AG04450 (cell line): ENCODE data around the gene CCNI. TPM values are rescaled to one million over a fixed set of nuclear protein-coding genes. Genes with fewer than 3 reads are reported as not detected.

Source experiments
- CTCF ChIA-PET: fragments of 300-600, 350-600 bp; formaldehyde crosslinking; extraction: SDS; loops from one replicate; lab custom pipeline; 2022; ENCODE audit warnings: antibody characterized with exemption, inconsistent platforms; lab: Charles Lee
- POLR2A ChIA-PET: fragments of 350-600 bp; formaldehyde crosslinking; extraction: SDS; loops from one replicate; lab custom pipeline; 2021; ENCODE audit warnings: antibody characterized with exemption, inconsistent platforms; lab: Yijun Ruan, JAX
- DNase-seq: peaks from one replicate; pipeline ENCODE4 v3.0.0-alpha.2; 2011; ENCODE audit warnings: low read depth, low spot score
- H3K27ac ChIP-seq: one replicate; pipeline ENCODE4 v1.5.1; 2012; ENCODE audit warnings: low read depth, low read length, control low read depth
- H3K27me3 ChIP-seq: one replicate; pipeline ENCODE4 v1.6.0; 2012; ENCODE audit warnings: low read length; ENCODE audit not compliant: control insufficient read depth, insufficient read depth
- H3K4me3 ChIP-seq: 2 replicates; pipeline ENCODE4 v1.5.1; 2011; ENCODE audit warnings: mild to moderate bottlenecking, low read depth, low read length, control low read depth
- H3K9me3 ChIP-seq: 2 replicates; pipeline ENCODE4 v1.5.1; 2012; ENCODE audit warnings: low read length; ENCODE audit not compliant: control insufficient read depth, insufficient read depth
- polyA plus RNA-seq: library from polyadenylated mRNA; depleted of rRNA; stranded (reverse); fragments of >200 nt; gene quantifications from 2 replicates; pipeline ENCODE4 v1.2.3, GENCODE V29; 2011
- TF ChIP-seq, protein P1 (sequence below): IDR thresholded peaks from 2 replicates; pipeline ENCODE4 v1.5.1; 2011; ENCODE audit warnings: low read depth, low read length, control low read depth, inconsistent platforms

Gene CCNI
- polyA plus RNA-seq, 1 experiment, result 226 TPM

DNA sequence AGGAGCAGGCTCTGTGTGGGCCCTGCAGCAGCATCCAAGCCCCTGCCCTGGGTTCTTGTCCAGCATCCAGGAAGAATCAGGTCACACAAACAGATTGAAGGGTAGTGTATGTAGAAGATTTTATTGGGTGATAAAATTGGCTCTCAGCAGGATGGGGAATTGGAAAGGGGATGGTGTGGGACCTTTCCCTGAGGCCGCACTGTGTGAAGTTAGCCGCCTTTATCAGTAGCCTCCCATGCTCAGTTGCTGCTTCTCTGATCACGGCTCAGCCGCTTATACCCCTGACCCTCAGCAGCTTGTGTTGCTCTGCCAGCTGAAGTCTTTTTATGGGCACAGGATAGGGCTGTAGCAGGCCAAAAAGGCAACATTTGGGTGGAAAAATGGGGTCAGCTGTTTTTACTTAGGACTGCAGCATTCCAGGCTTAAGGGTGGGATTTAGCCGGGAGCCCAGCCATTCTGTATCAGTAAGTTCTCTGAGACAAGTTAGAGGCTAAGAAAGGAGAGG, 46.0 kb upstream of the CCNI start:
- TF ChIP-seq, protein P1, sequence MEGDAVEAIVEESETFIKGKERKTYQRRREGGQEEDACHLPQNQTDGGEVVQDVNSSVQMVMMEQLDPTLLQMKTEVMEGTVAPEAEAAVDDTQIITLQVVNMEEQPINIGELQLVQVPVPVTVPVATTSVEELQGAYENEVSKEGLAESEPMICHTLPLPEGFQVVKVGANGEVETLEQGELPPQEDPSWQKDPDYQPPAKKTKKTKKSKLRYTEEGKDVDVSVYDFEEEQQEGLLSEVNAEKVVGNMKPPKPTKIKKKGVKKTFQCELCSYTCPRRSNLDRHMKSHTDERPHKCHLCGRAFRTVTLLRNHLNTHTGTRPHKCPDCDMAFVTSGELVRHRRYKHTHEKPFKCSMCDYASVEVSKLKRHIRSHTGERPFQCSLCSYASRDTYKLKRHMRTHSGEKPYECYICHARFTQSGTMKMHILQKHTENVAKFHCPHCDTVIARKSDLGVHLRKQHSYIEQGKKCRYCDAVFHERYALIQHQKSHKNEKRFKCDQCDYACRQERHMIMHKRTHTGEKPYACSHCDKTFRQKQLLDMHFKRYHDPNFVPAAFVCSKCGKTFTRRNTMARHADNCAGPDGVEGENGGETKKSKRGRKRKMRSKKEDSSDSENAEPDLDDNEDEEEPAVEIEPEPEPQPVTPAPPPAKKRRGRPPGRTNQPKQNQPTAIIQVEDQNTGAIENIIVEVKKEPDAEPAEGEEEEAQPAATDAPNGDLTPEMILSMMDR, result no peak
- Histone ChIP-seq H3K4me3 (no peak overlapping the region), H3K27me3 (peaks cover 24% of the 10 kb centered on the region), H3K27ac (no peak overlapping the region), H3K9me3 (no peaks in the 10 kb centered on the region)
- DNase-seq, result no peak
- ChIA-PET CTCF (no interaction called here), POLR2A (no interaction called here)

DNA sequence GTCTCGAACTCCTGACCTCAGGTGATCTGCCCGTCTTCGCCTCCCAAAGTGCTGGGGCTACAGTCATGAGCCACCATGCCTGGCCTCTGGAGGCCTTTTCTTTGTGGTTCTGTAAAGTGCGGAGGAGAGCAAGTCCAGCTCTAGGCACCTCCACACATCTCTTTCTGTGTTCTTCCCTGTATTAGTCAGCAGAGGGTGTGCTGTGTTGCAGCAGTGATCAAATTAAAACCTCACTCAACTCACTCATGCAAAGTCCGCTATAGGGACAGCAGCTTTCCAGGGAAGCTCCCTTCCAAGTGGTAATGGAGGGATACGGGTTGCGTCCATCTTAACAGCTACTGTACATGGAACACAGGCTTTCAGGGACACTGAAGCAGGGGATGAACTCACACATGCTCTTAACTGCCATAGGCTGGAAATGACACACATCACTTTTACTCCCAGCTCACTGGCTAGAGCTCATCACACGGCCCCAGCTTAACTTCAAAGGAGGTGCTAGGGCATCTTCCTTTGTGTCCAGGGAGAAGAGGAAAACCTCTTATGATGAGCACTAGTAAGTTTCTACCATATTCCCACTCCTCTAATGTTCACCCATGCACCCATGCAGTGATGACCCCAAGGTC, 45.2 kb upstream of the CCNI start:
- Histone ChIP-seq H3K27ac (no peak overlapping the region), H3K4me3 (no peak overlapping the region), H3K27me3 (peaks cover 24% of the 10 kb centered on the region), H3K9me3 (no peaks in the 10 kb centered on the region)
- CTCF ChIA-PET, result interaction anchor here (1.1 kb wide), 1 partner anchor 83 kb away, joined by 5 read pairs; no protein-coding TSS in a partner anchor
- TF ChIP-seq, protein P1, result peak; percentile 13; the same call in 1 of the 2 replicates
- POLR2A ChIA-PET, result no interaction called here
- no peak for DNase-seq

- Histone ChIP-seq H3K4me3 (no peak overlapping the region), H3K27ac (no peak overlapping the region), H3K27me3 (peaks cover 10% of the 10 kb centered on the region), H3K9me3 (no peaks in the 10 kb centered on the region)
- CTCF ChIA-PET, result interaction anchor here (1.6 kb wide), 1 partner anchor 22 kb away, joined by 6 read pairs; no protein-coding TSS in a partner anchor
- POLR2A ChIA-PET, result no interaction called here
- TF ChIP-seq, protein P1, result no peak
- DNase-seq, result no peak
Measured at GRCh38 chr4:77117721-77118120, 41.9 kb upstream of the CCNI start.

DNA sequence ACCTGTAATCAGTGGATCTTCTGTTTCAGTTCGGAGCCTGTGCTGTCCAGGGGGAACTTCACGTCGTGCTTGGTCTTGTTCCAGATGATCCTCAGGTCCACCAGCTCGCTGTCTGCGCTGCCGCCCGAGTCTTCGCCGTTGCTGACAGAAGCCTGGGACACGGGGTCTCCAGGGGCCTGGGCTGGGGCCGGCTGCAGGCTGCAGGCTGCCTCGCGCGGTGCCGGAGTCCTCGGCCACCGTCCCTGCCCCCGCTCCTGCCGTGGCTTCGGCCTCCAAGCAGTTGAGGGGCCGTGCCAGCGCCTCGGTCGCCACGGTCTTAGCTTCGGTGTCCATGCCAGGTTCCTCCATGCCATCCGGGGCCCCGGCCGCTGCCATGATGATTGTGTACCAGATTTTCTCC, 37.3 kb upstream of the CCNI start:
- TF ChIP-seq, protein P1, result no peak
- H3K27ac ChIP-seq, result no peak overlapping the region
- no peak overlapping the region for H3K4me3 ChIP-seq
- ChIA-PET POLR2A (no interaction called here), CTCF (no interaction called here)
- H3K27me3 ChIP-seq, result peaks cover 6% of the 10 kb centered on the region
- no peaks in the 10 kb centered on the region for H3K9me3 ChIP-seq
- no peak for DNase-seq

DNA sequence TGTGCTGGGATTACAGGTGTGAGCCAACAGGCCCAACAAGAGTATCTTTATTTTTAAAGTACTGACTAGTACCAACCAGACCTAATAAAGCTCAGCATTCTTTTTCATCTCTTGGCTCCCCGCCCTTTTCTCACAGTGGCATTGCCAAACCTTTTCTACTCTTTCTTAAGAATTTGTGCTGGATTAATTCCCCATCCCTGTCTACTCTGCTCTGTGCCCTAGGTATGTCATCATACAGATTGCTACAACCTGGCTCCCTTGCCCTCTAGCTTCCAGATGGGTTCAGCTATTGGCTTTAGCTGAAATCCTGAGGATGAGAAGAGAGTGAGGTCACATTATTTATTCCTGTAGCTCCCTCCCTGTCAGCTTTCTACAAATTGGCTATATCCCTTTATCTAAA, 34.9 kb upstream of the CCNI start:
- ChIA-PET POLR2A (no interaction called here), CTCF (no interaction called here)
- H3K4me3 ChIP-seq, result no peak overlapping the region
- H3K27ac ChIP-seq, result no peak overlapping the region
- no peak for DNase-seq
- H3K9me3 ChIP-seq, result no peaks in the 10 kb centered on the region
- TF ChIP-seq, protein P1, result no peak
- H3K27me3 ChIP-seq, result peaks cover 10% of the 10 kb centered on the region
